GM23248 (cell line): ENCODE data around the gene CUL3. TPM values are rescaled to one million over a fixed set of nuclear protein-coding genes. Genes with fewer than 3 reads are reported as not detected.

Source experiments
- DNase-seq: peaks from one replicate; pipeline ENCODE4 v3.0.0-alpha.2; 2015
- H2AFZ ChIP-seq: fragments of 200-600 bp; sonication (generic); 2 replicates; pipeline ENCODE4 v1.6.1; 2016; ENCODE audit warnings: antibody characterized with exemption
- H3F3A ChIP-seq: fragments of 200-600 bp; sonication (generic); 2 replicates; pipeline ENCODE4 v1.6.1; 2016; ENCODE audit warnings: mild to moderate bottlenecking, antibody characterized with exemption, mixed run types; ENCODE audit not compliant: insufficient read depth
- H3K27ac ChIP-seq: fragments of 200-600 bp; sonication (generic); 2 replicates; pipeline ENCODE4 v1.5.1; 2016; ENCODE audit warnings: mild to moderate bottlenecking
- H3K27me3 ChIP-seq: fragments of 200-600 bp; sonication (generic); replicated peaks from 2 replicates; pipeline ENCODE4 v1.6.1; 2016; ENCODE audit warnings: mild to moderate bottlenecking; ENCODE audit not compliant: insufficient read depth
- H3K36me3 ChIP-seq: fragments of 200-600 bp; sonication (generic); 2 replicates; pipeline ENCODE4 v1.6.1; 2016; ENCODE audit warnings: low read depth, mild to moderate bottlenecking
- H3K4me1 ChIP-seq: fragments of 200-600 bp; sonication (generic); 2 replicates; pipeline ENCODE4 v1.6.1; 2016; ENCODE audit warnings: mild to moderate bottlenecking; ENCODE audit not compliant: insufficient read depth
- H3K4me2 ChIP-seq: fragments of 200-600 bp; sonication (generic); one replicate; pipeline ENCODE4 v1.6.1; 2016; ENCODE audit warnings: mild to moderate bottlenecking; ENCODE audit not compliant: unreplicated experiment
- H3K4me3 ChIP-seq: fragments of 200-600 bp; sonication (generic); 2 replicates; pipeline ENCODE4 v1.5.1; 2016; ENCODE audit warnings: mild to moderate bottlenecking
- H3K79me2 ChIP-seq: fragments of 200-600 bp; sonication (generic); 2 replicates; pipeline ENCODE4 v1.6.1; 2016; ENCODE audit warnings: mild to moderate bottlenecking; ENCODE audit not compliant: insufficient read depth
- H3K9ac ChIP-seq: fragments of 200-600 bp; sonication (generic); 2 replicates; pipeline ENCODE4 v1.6.1; 2016; ENCODE audit warnings: mild to moderate bottlenecking
- H3K9me2 ChIP-seq: fragments of 200-600 bp; sonication (generic); 2 replicates; pipeline ENCODE4 v1.6.1; 2016; ENCODE audit warnings: mixed run types, mild to moderate bottlenecking, moderate library complexity; ENCODE audit not compliant: insufficient read depth
- H3K9me3 ChIP-seq: fragments of 200-600 bp; sonication (generic); one replicate; pipeline ENCODE4 v1.6.1; 2017; ENCODE audit warnings: low read depth
- H4K20me1 ChIP-seq: fragments of 200-600 bp; sonication (generic); 2 replicates; pipeline ENCODE4 v1.6.0; 2016; ENCODE audit not compliant: insufficient read depth
- EZH2 ChIP-seq: fragments of 200-600 bp; sonication (generic); IDR thresholded peaks from 2 replicates; pipeline ENCODE4 v1.6.1; 2018; ENCODE audit warnings: antibody characterized with exemption, mild to moderate bottlenecking; ENCODE audit not compliant: insufficient read depth, poor library complexity, severe bottlenecking
- EZH2phosphoT487 ChIP-seq: fragments of 200-600 bp; sonication (generic); IDR thresholded peaks from 2 replicates; pipeline ENCODE4 v1.6.1; 2018; ENCODE audit warnings: antibody characterized with exemption, moderate library complexity, mild to moderate bottlenecking, low read depth; ENCODE audit not compliant: insufficient read depth
- WGBS, 2 experiments: methylation state at CpG; one replicate each; pipeline ENCODE4 v1.1.6; 2015 to 2017; ENCODE audit warnings: low lambda C conversion rate in 2 of 2, low coverage in 1 of 2; ENCODE audit errors: missing lambda C conversion rate in 2 of 2; 5-methylcytosine and 5-hydroxymethylcytosine counted together
- in situ Hi-C: fragments of 300-500 bp; cut with MboI; formaldehyde crosslinking; loops from 2 replicates; pipeline ENCODE4 v1.15.0; 2020
- polyA plus RNA-seq: library from polyadenylated mRNA; unstranded; fragments of >200 nt; fragmentation: Nextera tagmentation; extraction: Ambion mirVana; gene quantifications from 2 replicates; pipeline ENCODE4 v1.2.1, GENCODE V29; 2016
- total RNA-seq: library from RNA; depleted of rRNA; stranded (reverse); fragments of >200 nt; shearing (Covaris generic); gene quantifications from 2 replicates; pipeline ENCODE4 v1.2.3, GENCODE V29; 2014

CUL3 gene
- total and polyA plus RNA-seq, 2 experiments from 2014 or later: 24.7 to 47.8 TPM

DNA sequence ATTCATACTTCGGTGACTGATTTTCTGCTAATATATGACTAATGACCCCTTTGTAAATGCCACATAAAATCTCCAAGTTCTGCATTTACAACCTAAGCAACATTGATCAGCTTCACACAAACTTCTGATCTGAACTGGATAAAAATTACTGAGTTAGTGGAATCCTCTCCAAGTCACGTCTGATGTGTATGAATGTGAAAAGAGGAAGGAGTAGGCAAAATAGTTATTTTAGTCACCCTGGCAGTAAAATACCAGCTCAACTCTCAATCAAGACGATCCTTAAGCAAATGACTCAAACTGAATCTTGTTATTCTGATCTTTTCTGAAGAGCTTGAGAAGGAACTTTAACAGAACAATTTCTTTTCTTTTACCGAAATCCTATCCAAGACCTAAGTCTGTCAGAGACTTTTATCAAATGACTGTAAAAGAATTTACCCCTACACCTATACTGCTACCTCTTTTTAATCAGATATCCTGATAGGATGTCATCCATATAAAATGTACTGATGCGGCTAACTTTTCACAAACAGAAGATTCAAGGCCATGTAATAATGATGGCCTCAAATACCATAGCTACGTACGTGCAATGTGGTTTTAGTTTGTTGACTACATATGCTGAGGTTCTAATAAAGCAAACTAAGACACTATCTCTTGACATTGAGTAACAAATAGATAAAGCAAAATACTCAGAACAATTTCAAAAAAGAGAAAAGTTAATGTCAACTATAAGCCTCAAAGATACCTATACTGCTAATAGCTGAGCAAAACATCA lies 23.7 kb downstream of the CUL3 start:
- WGBS, 2 experiments: 57 to 59% methylated on average over 7 of the region's 7 CpGs
- Histone ChIP-seq H3F3A (peaks cover 27% of the 10 kb centered on the region), H3K27ac (peak overlapping the region; percentile 19), H3K9me2 (no peaks in the 10 kb centered on the region), H3K79me2 (peaks cover 100% of the 10 kb centered on the region), H4K20me1 (peaks cover 33% of the 10 kb centered on the region; the same call in 1 of the 2 replicates), H2AFZ (no peak overlapping the region), H3K9ac (no peak overlapping the region), H3K4me3 (no peak overlapping the region), H3K4me2 (no peak overlapping the region), H3K27me3 (no peaks in the 10 kb centered on the region), H3K36me3 (peaks cover 1% of the 10 kb centered on the region; the same call in 1 of the 2 replicates), H3K9me3 (no peaks in the 10 kb centered on the region), H3K4me1 (peaks cover 43% of the 10 kb centered on the region)
- TF ChIP-seq EZH2 (no peak), EZH2phosphoT487 (no peak)
- DNase-seq: peak; percentile 36
- in situ Hi-C loops: no loop called here

DNA sequence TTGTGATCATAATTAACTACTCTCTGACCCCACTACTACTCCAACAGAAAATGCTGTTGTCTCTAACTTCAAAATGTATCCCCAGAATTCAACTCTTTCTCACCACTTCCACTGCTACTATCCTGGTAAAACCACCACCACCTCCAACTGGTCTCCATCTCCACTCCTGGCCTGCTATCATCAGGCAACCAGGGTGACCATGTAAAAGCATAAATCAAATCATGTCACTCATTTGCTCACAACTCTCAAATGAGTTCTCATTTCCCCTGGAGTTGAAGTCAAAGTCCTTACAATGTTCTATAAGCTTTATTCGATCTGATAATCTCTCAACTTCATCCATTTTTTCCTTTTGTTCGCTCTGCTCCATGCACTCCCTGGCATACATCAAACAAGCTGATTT lies 24.6 kb downstream of the CUL3 start:
- TF ChIP-seq EZH2phosphoT487: no peak
- no peak for TF ChIP-seq EZH2
- H3K79me2 ChIP-seq: peaks cover 100% of the 10 kb centered on the region
- peaks cover 52% of the 10 kb centered on the region for H3K4me1 ChIP-seq
- no peak overlapping the region for H3K27ac ChIP-seq
- H3F3A ChIP-seq: peaks cover 36% of the 10 kb centered on the region
- H3K27me3 ChIP-seq: no peaks in the 10 kb centered on the region
- no peak overlapping the region for H3K4me3 ChIP-seq
- peaks cover 42% of the 10 kb centered on the region; the same call in 1 of the 2 replicates for H4K20me1 ChIP-seq
- H3K9ac ChIP-seq: no peak overlapping the region
- H3K36me3 ChIP-seq: no peaks in the 10 kb centered on the region
- H3K4me2 ChIP-seq: no peak overlapping the region
- H2AFZ ChIP-seq: no peak overlapping the region
- no peak for DNase-seq
- H3K9me2 ChIP-seq: no peaks in the 10 kb centered on the region
- H3K9me3 ChIP-seq: no peaks in the 10 kb centered on the region
- 97 to 100% methylated on average over 2 of the region's 2 CpGs for WGBS, 2 experiments
- in situ Hi-C loops: no loop called here

DNA sequence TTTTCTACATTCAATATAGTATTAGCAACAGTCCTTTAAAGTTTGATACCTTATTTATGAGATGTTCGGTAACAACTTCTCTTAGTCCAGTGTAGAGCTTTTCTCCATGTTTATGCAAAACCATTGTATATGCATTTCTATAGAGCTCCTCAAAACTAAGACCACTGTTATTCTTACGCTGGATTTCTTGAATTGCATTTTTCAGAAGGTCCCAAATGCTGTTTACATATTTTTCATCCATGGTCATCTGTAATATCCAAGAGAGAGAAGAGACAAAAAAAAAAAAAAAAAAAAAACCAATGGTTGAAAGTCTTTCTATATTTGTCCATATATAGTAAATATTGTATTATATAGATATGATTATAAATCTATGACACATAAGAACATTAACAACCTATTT lies 27.6 kb downstream of the CUL3 start:
- Histone ChIP-seq H3K9me3 (no peaks in the 10 kb centered on the region), H3K27ac (no peak overlapping the region), H3K27me3 (no peaks in the 10 kb centered on the region), H3K36me3 (no peaks in the 10 kb centered on the region), H3K9me2 (no peaks in the 10 kb centered on the region), H3K4me3 (no peak overlapping the region), H3K79me2 (peaks cover 100% of the 10 kb centered on the region), H3K4me2 (no peak overlapping the region), H4K20me1 (peaks cover 45% of the 10 kb centered on the region; the same call in 1 of the 2 replicates), H3K4me1 (peaks cover 37% of the 10 kb centered on the region), H3F3A (peaks cover 44% of the 10 kb centered on the region), H2AFZ (no peak overlapping the region), H3K9ac (no peak overlapping the region)
- TF ChIP-seq EZH2 (no peak), EZH2phosphoT487 (no peak)
- in situ Hi-C loops: no loop called here
- WGBS, 2 experiments: 99 to 100% methylated on average over 2 of the region's 2 CpGs
- no peak for DNase-seq

GRCh38 chr2:224556381-224556780 lies 28.8 kb downstream of the CUL3 start:
- H2AFZ ChIP-seq: no peak overlapping the region
- peak overlapping the region; percentile 50 for H3K27ac ChIP-seq
- peak overlapping the region; percentile 1 for H3K4me2 ChIP-seq
- H3K36me3 ChIP-seq: no peaks in the 10 kb centered on the region
- DNase-seq: peak; percentile 33
- H3F3A ChIP-seq: peaks cover 37% of the 10 kb centered on the region
- peaks cover 35% of the 10 kb centered on the region; the same call in 1 of the 2 replicates for H4K20me1 ChIP-seq
- no peak overlapping the region for H3K4me3 ChIP-seq
- no peaks in the 10 kb centered on the region for H3K27me3 ChIP-seq
- in situ Hi-C loops: no loop called here
- peaks cover 29% of the 10 kb centered on the region for H3K4me1 ChIP-seq
- no peak overlapping the region for H3K9ac ChIP-seq
- TF ChIP-seq EZH2 (no peak), EZH2phosphoT487 (no peak)
- no peaks in the 10 kb centered on the region for H3K9me3 ChIP-seq
- H3K79me2 ChIP-seq: peaks cover 100% of the 10 kb centered on the region
- no peaks in the 10 kb centered on the region for H3K9me2 ChIP-seq
